Stimulated activated naive CD8-positive, alpha-beta T cell treated with anti-CD3 and anti-CD28 coated beads, Interleukin-15, amount 100 ng/mL, for 72 hours (primary cell): ENCODE measurements around the gene CFAP74.
"Not testable (repeated sequence)": the region's sequence is repeated elsewhere in the genome, so short reads cannot be mapped to it uniquely, and the experiment has no call there.

ENCODE experiments used
- ATAC-seq: fragments of 150-1000 bp; cut with Tn5 transposase; 2 replicates; pipeline ENCODE4 v1.10.0; 2021; ENCODE audit warnings: mild to moderate bottlenecking, moderate library complexity
- DNase-seq, 2 donors: peaks; one replicate each; pipeline ENCODE4 v3.0.0; 2021 to 2022
- H3K27ac Mint-ChIP-seq, 2 donors: one replicate each; pipeline ENCODE4 v1.8.0; 2022; ENCODE audit warnings: mild to moderate bottlenecking in 2 of 2, mixed read lengths in 2 of 2, moderate library complexity in 2 of 2
- H3K27me3 Mint-ChIP-seq: one replicate; pipeline ENCODE4 v1.8.0; 2022; ENCODE audit warnings: mixed read lengths
- H3K4me1 Mint-ChIP-seq: one replicate; pipeline ENCODE4 v1.8.0; 2022; ENCODE audit warnings: mild to moderate bottlenecking, mixed read lengths
- H3K4me3 Mint-ChIP-seq, 2 donors: one replicate each; pipeline ENCODE4 v1.8.0; 2022; ENCODE audit warnings: mild to moderate bottlenecking in 2 of 2, mixed read lengths in 2 of 2, moderate library complexity in 1 of 2
- H3K9me3 Mint-ChIP-seq, 2 donors: one replicate each; pipeline ENCODE4 v1.8.0; 2022; ENCODE audit warnings: mixed read lengths in 2 of 2

Gene CFAP74

DNA sequence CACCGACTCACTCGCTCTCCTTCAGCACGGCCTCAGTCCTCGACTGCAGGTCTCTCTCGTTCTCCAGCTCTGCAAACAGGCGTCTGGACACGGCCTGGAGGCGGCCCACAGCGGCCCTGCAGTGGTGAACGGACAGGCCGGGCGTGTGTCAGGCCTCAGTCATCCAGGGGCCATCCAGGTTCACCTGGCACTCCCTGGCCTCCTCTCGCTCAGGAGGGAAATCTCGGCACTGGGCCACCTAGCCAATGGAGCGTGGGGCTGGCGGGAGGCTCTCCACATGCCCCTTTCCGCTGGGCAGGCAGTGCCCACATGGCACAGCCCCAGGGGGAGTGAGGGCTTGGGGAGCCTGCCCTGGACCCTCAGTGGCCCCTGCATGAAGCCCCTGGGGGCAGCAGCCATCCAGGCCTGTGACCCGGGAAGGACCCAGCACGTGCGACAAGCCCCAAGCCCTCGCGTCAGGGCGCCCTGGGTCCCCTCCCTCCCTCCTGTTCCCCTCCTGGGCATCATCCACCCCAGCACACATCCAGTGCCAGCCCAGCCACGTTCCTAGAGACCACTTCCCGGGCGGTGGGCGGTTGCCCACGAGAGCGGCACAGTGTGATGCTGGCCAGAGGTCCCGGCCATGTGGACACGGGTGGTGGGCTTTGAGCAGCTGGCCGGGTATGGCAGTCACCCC is 18.1 kb downstream of the CFAP74 start:
- no peak for ATAC-seq
- no peaks in the 10 kb centered on the region for H3K9me3 Mint-ChIP-seq

GRCh38 chr1:1984560-1985070 is 19.0 kb downstream of the CFAP74 start:
- ATAC-seq: no peak
- peaks cover 12% of the 10 kb centered on the region for H3K4me1 Mint-ChIP-seq
- peaks cover 0 to 2% of the 10 kb centered on the region in 2 donors for H3K9me3 Mint-ChIP-seq
- H3K27me3 Mint-ChIP-seq: peaks cover 38% of the 10 kb centered on the region
- H3K27ac Mint-ChIP-seq: no peak overlapping the region
- DNase-seq: no peak
- H3K4me3 Mint-ChIP-seq: no peak overlapping the region

More for the DNA sequence above, 18.1 kb downstream of the CFAP74 start:
- H3K4me1 Mint-ChIP-seq: peaks cover 12% of the 10 kb centered on the region
- no peak for DNase-seq
- peak overlapping the region in 1 of 2 donors; percentile 46 for H3K27ac Mint-ChIP-seq
- H3K27me3 Mint-ChIP-seq: peaks cover 45% of the 10 kb centered on the region
- no peak overlapping the region for H3K4me3 Mint-ChIP-seq

DNA sequence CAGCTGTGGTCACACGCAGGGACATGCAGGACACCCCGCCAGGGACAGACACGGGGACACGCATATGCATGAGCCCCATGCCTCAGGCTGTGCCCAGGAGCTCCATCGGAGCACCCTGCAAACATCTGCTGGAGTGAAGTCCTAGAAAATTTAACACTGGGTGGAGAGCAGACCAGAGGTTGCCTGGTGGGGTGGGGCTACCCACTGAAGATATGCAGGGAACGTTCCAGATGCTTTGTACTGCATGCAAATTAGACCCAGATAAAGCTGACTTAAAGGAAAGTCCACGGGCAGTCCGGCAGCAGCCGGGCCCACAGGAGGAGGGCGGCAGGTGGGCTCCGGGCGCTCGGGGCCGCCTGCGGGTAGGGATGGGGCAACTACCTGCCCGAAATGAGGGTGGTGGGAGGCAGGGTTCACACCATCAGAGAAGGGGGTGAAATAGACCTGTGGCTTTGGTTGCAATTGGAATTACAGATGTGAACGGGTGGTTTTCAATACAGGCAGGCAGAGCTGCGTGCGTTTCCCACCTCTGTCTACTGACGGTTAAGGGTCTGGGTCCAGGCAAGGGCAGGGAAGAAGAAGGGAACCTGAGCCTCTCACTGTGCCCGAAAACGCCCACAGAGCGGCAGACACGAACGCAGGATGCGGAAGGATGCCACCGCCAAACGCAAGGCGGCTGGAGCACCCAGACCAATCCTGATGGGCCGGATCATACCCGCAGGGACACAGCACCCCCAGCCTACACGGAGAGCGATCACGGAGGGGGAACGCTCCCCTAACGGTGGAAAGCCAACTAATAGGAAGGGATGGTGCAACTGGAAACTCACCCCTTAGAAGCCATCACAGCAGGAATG is 21.0 kb downstream of the CFAP74 start:
- no peak overlapping the region for H3K27ac Mint-ChIP-seq

GRCh38 chr1:1981631-1982327 is 21.8 kb downstream of the CFAP74 start:
- Mint-ChIP-seq H3K9me3 (peaks cover 0 to 14% of the 10 kb centered on the region in 2 donors), H3K27me3 (peaks cover 20% of the 10 kb centered on the region)
- ATAC-seq, H3K4me3 Mint-ChIP-seq, H3K27ac Mint-ChIP-seq, H3K4me1 Mint-ChIP-seq, DNase-seq: not testable (repeated sequence)

More for the DNA sequence above, 21.0 kb downstream of the CFAP74 start:
- ATAC-seq (no peak), DNase-seq (no peak)
- no peaks in the 10 kb centered on the region for H3K4me1 Mint-ChIP-seq
- H3K9me3 Mint-ChIP-seq: peaks cover 0 to 14% of the 10 kb centered on the region in 2 donors
- H3K27me3 Mint-ChIP-seq: peaks cover 18% of the 10 kb centered on the region
- no peak overlapping the region for H3K4me3 Mint-ChIP-seq

- H3K4me3 Mint-ChIP-seq: no peak overlapping the region
- ATAC-seq (no peak), DNase-seq (no peak)
- H3K4me1 Mint-ChIP-seq: no peaks in the 10 kb centered on the region
- H3K27ac Mint-ChIP-seq: no peak overlapping the region
- peaks cover 23% of the 10 kb centered on the region for H3K27me3 Mint-ChIP-seq
- peaks cover 0 to 14% of the 10 kb centered on the region in 2 donors for H3K9me3 Mint-ChIP-seq
Measured at GRCh38 chr1:1981142-1981500, 22.5 kb downstream of the CFAP74 start.

DNA sequence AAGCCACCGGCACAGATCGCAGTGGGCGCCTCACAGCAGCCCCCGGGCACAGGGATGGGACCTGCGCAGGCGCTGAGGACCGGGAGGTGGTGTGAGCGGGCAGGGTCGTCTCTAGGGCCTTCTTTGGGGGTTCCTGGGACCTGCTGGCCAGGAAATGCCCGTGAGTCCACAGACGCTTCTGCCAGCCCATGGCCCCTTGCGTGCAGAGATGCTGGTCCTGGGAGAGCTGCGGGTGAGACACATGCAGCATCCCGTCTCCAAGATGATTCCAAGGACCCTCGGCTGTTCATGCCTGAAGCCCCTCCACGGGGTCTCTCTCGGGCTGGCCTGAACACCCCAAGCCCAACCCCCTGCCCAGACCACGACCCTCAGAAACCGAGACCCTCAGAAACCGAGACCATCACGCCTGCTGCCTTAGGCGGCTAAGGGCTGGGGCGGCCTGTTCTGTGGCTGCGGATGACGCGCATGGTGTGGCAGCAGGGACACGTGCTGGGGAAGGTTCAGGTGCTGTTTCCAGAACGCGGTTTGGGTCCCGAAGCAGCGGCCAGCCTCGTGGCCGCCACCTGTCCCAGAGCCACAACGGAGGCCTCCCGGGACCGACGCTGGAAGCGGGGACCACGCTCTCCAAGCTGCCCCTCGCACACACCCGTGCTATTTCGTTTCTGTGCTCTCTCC is 23.0 kb downstream of the CFAP74 start:
- Mint-ChIP-seq H3K27me3 (peaks cover 26% of the 10 kb centered on the region), H3K4me3 (no peak overlapping the region), H3K27ac (no peak overlapping the region), H3K9me3 (peaks cover 0 to 14% of the 10 kb centered on the region in 2 donors), H3K4me1 (no peaks in the 10 kb centered on the region)
- DNase-seq (no peak), ATAC-seq (no peak)

DNA sequence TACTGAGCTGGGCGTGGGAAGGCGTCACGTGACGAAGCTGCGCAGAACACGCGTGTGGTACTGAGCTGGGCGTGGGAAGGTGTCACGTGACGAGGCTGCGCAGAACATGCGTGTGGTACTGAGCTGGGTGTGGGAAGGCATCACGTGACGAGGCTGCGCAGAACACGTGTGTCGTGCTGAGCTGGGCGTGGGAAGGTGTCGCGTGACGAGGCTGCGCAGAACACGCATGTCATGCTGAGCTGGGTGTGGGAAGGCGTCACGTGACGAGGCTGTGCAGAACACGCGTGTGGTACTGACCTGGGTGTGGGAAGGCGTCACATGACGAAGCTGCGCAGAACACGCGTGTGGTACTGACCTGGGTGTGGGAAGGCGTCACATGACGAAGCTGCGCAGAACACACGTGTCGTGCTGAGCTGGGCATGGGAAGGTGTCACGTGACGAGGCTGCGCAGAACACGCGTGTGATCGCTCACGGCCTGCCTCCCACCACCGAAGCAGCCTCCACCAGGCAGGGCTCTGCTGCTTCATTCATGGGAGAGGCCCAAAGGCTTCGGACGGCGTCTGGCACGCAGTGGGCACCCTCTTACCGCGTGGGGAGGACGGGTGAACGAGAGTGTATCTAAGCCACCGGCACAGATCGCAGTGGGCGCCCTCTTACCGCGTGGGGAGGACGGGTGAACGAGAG is 24.0 kb downstream of the CFAP74 start:
- Mint-ChIP-seq H3K4me1 (no peaks in the 10 kb centered on the region), H3K9me3 (peaks cover 0 to 14% of the 10 kb centered on the region in 2 donors), H3K27ac (no peak overlapping the region), H3K4me3 (no peak overlapping the region), H3K27me3 (peaks cover 26% of the 10 kb centered on the region)
- no peak for DNase-seq
- ATAC-seq: no peak

DNA sequence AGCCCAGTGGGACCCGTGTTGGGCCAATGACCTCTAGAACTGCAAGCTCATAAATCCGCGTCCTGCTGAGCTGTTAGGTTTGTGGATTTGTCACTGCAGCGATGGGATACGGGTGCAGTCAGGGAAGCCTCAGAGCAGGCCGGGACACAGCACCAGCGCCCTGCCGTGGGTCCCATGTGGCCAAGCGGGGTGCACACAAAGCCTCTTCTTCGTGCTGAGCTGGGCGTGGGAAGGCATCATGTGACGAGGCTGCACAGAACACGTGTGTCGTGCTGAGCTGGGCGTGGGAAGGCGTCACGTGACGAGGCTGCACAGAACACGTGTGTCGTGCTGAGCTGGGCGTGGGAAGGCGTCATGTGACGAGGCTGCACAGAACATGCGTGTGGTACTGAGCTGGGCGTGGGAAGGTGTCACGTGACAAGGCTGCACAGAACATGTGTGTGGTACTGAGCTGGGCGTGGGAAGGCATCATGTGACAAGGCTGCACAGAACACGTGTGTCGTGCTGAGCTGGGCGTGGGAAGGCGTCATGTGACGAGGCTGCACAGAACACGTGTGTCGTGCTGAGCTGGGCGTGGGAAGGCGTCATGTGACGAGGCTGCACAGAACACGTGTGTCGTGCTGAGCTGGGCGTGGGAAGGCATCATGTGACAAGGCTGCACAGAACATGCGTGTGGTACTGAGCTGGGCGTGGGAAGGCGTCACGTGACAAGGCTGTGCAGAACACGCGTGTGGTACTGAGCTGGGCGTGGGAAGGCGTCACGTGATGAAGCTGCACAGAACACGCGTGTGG is 24.7 kb downstream of the CFAP74 start:
- H3K27me3 Mint-ChIP-seq: peaks cover 29% of the 10 kb centered on the region
- not testable (repeated sequence) for DNase-seq, ATAC-seq, H3K27ac Mint-ChIP-seq, H3K4me1 Mint-ChIP-seq, H3K4me3 Mint-ChIP-seq
- H3K9me3 Mint-ChIP-seq: peaks cover 0 to 14% of the 10 kb centered on the region in 2 donors

DNA sequence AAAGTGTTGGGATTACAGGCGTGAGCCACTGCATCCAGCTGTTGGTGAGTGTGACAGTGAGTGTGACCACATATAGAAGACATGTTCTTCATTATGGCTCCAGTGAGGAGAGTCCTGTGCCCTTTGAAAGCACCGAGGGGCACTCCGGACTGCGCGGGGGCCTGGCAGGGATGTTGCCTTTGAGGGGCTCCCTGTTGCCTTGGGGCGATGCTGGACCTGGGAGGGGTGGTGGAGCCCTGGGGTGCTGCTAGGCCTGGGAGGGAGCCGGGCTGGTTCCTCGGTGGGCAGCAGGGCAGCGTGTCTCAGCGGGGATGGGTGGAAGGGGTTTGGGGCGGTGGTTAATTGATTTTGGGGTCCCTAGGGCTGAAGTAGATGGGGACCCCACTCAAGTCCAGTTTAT is 25.5 kb downstream of the CFAP74 start:
- ATAC-seq: no peak
- Mint-ChIP-seq H3K4me1 (no peaks in the 10 kb centered on the region), H3K27me3 (peaks cover 36% of the 10 kb centered on the region)

GRCh38 chr1:1976031-1976430 is 27.6 kb downstream of the CFAP74 start:
- Mint-ChIP-seq H3K4me3 (no peak overlapping the region), H3K27ac (peak overlapping the region in 1 of 2 donors; percentile 88), H3K27me3 (peaks cover 40% of the 10 kb centered on the region), H3K9me3 (peaks cover 0 to 14% of the 10 kb centered on the region in 2 donors), H3K4me1 (no peaks in the 10 kb centered on the region)
- DNase-seq: no peak
- no peak for ATAC-seq

More for the DNA sequence above, 25.5 kb downstream of the CFAP74 start:
- Mint-ChIP-seq H3K9me3 (peaks cover 0 to 14% of the 10 kb centered on the region in 2 donors), H3K27ac (no peak overlapping the region), H3K4me3 (no peak overlapping the region)
- DNase-seq: no peak

DNA sequence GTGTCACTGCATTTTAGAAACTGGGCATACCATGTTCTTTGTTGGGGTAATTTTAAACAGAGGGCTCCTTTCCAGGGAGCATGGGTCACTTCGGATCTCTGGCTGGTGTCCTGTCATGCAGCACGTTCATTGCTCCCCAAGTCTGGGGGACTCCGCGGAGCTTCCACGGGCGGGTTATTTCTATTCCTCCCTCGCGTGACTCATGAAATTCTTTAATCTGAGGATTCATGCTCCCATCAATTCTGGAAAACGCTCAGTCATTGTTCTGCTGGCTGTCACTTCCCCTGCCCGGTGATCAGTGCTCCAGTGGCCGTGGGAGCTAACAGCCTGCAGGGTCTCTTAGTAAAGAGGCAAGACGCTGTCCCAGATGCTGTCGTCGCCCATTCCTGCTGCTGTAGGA is 28.1 kb downstream of the CFAP74 start:
- ATAC-seq: no peak
- no peak overlapping the region for H3K27ac Mint-ChIP-seq
- DNase-seq: no peak
- no peak overlapping the region for H3K4me3 Mint-ChIP-seq
- H3K4me1 Mint-ChIP-seq: no peaks in the 10 kb centered on the region
- H3K9me3 Mint-ChIP-seq: peaks cover 0 to 14% of the 10 kb centered on the region in 2 donors
- peaks cover 40% of the 10 kb centered on the region for H3K27me3 Mint-ChIP-seq

DNA sequence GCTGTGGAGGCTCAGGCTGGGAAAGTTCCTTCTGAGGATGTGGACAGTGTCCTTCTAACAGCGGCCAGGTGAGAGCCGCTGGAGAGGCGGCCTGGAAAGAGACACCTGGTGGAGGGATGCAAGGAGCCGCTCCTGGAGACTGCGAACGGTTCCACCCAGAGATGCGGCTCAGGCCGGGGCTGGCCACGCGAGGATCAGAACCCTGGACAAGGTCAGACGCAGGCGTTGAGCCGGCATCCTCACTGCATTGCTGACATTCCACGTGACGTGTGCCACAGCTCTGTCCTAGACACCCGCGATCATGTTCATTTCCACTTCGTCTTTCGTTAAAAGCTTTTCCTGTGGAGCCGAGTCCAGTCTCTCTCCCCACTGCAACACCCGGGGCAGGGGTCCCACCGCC is 28.8 kb downstream of the CFAP74 start:
- no peak for ATAC-seq
- peaks cover 0 to 14% of the 10 kb centered on the region in 2 donors for H3K9me3 Mint-ChIP-seq
- H3K27me3 Mint-ChIP-seq: peaks cover 40% of the 10 kb centered on the region
- DNase-seq: no peak
- no peaks in the 10 kb centered on the region for H3K4me1 Mint-ChIP-seq
- H3K4me3 Mint-ChIP-seq: no peak overlapping the region
- H3K27ac Mint-ChIP-seq: no peak overlapping the region

DNA sequence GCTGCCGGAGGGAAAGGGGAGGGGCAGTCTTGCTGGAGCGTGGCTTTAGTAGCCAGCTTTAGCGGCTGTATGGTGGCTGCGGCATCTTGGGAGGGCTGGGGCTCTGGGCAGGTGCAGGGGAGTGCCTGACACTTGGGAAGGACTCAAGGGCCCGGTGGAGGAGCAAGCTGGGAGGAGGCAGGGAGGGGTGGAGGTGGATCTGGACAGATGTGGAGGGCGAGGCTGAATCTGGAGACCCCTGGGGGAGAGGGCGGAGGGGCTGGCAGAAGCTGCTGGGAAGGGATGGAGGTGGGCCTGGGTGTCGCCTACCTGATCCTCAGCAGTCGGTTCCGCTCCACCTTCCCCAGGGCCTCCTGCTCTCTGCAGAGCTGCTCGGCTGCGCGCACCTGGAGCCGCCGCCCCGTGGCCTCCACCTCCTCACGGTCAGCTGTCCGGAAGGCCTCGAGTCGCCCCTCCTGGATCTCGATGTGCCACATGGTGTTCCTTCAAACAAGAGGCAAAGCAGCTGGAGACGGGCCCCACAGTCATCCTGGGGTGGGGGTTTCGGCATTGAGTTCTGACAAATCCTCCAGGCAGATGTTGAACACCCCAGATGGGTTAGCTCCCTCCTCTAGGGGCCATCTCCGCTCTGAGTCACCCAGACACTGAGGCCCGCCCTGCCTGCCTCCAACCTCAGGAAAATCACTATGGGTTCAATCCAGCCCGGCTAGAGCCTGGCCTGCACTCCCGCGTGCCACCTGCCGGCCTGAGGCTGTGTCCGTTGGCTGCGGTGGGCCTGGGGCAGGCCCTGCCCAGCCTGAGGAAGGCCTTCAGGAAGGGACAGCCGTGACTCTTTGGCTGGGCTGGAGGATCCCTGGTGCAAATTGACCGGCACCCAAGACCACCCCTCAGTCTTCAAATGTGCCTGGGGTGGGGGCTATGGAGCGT is 29.6 kb downstream of the CFAP74 start:
- no peak for ATAC-seq

More for the DNA sequence above, 29.6 kb downstream of the CFAP74 start:
- Mint-ChIP-seq H3K27me3 (peaks cover 40% of the 10 kb centered on the region), H3K27ac (no peak overlapping the region), H3K4me1 (no peaks in the 10 kb centered on the region), H3K9me3 (peaks cover 0 to 6% of the 10 kb centered on the region in 2 donors), H3K4me3 (no peak overlapping the region)
- DNase-seq: no peak
